HG02798 (cell line): Measurements from ENCODE around the gene CDC42BPG.

ENCODE experiments used
- ATAC-seq: cut with Tn5 transposase; IDR thresholded peaks from one replicate; pipeline ENCODE4 v1.9.1; 2021; ENCODE audit warnings: mild to moderate bottlenecking; ENCODE audit not compliant: unreplicated experiment, poor library complexity

CDC42BPG gene

DNA sequence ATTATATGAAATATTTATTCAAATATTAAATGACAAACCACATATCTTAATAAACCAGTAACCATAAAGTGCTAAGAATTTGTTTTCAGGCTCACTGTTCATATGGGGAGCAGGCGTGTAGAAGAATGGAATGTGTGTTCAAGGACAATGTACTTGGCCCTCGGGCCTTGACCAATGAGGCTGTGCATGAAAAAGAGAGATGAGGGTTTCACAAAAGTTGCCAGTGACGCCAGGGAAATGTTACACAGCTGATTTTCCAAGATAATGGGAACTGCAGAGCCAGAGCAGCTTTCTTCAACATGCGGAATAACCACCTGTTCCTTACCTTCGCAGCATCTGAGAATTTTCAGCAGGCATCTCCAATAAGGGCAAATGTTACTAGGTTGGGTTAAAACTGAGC lies 70.3 kb downstream of the CDC42BPG start:
- no peak for ATAC-seq
